BJ (cell line): Measurements from ENCODE around the gene GPRC5A. TPM values are rescaled to one million over a fixed set of nuclear protein-coding genes. Genes with fewer than 3 reads are reported as not detected.

Experiments used
- CTCF ChIA-PET: fragments of 350-600 bp; formaldehyde crosslinking; extraction: SDS; loops from one replicate; lab custom pipeline; 2021; ENCODE audit warnings: antibody characterized with exemption, inconsistent platforms; lab: Yijun Ruan, JAX
- POLR2A ChIA-PET: fragments of 300-600 bp; sonication (Branson Sonifier 250); formaldehyde crosslinking; extraction: SDS; loops from one replicate; lab custom pipeline; 2021; ENCODE audit warnings: antibody characterized with exemption; lab: Charles Lee
- DNase-seq: peaks from one replicate; pipeline ENCODE4 v3.0.0-alpha.2; 2011; ENCODE audit warnings: low read depth
- H3K27me3 ChIP-seq: 2 replicates; pipeline ENCODE4 v1.6.0; 2011; ENCODE audit warnings: low read length; ENCODE audit not compliant: control insufficient read depth, insufficient read depth
- H3K36me3 ChIP-seq: 2 replicates; pipeline ENCODE4 v1.5.1; 2011; ENCODE audit warnings: low read length; ENCODE audit not compliant: control insufficient read depth, insufficient read depth
- H3K4me3 ChIP-seq: 2 replicates; pipeline ENCODE4 v1.5.1; 2011; ENCODE audit warnings: low read depth, mild to moderate bottlenecking, control low read depth, low read length
- polyA plus RNA-seq: library from polyadenylated mRNA; depleted of rRNA; stranded (reverse); fragments of >200 nt; gene quantifications from 2 replicates; pipeline ENCODE4 v1.2.3, GENCODE V29; 2011
- TF ChIP-seq, protein P1 (sequence below): IDR thresholded peaks from 2 replicates; pipeline ENCODE4 v1.5.1; 2011; ENCODE audit warnings: low read depth, mild to moderate bottlenecking, control low read depth, inconsistent platforms, low read length, moderate library complexity; ENCODE audit not compliant: insufficient read depth

The GPRC5A gene
- polyA plus RNA-seq, 1 experiment: 241 TPM

- peaks cover 32% of the 10 kb centered on the region for H3K36me3 ChIP-seq
- POLR2A ChIA-PET: no interaction called here
- no peak for DNase-seq
- CTCF ChIA-PET: interaction anchor here (0.6 to 1.4 kb wide), 4 partner anchors 8 to 302 kb away, joined by 3 to 4 read pairs (median 3); no protein-coding TSS in a partner anchor
- H3K27me3 ChIP-seq: no peaks in the 10 kb centered on the region
- TF ChIP-seq, protein P1, sequence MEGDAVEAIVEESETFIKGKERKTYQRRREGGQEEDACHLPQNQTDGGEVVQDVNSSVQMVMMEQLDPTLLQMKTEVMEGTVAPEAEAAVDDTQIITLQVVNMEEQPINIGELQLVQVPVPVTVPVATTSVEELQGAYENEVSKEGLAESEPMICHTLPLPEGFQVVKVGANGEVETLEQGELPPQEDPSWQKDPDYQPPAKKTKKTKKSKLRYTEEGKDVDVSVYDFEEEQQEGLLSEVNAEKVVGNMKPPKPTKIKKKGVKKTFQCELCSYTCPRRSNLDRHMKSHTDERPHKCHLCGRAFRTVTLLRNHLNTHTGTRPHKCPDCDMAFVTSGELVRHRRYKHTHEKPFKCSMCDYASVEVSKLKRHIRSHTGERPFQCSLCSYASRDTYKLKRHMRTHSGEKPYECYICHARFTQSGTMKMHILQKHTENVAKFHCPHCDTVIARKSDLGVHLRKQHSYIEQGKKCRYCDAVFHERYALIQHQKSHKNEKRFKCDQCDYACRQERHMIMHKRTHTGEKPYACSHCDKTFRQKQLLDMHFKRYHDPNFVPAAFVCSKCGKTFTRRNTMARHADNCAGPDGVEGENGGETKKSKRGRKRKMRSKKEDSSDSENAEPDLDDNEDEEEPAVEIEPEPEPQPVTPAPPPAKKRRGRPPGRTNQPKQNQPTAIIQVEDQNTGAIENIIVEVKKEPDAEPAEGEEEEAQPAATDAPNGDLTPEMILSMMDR: no peak
- no peak overlapping the region for H3K4me3 ChIP-seq
Observed at GRCh38 chr12:12909228-12909994, 18.0 kb downstream of the GPRC5A start.

- ChIA-PET CTCF (interaction anchor here (1.4 kb wide), 2 partner anchors 9 to 121 kb away, joined by 3 to 4 read pairs; no protein-coding TSS in a partner anchor), POLR2A (no interaction called here)
- H3K36me3 ChIP-seq: peaks cover 32% of the 10 kb centered on the region
- H3K27me3 ChIP-seq: no peaks in the 10 kb centered on the region
- no peak overlapping the region for H3K4me3 ChIP-seq
- no peak for DNase-seq
- TF ChIP-seq, protein P1: no peak
Observed at GRCh38 chr12:12909995-12910420, 18.6 kb downstream of the GPRC5A start.

DNA sequence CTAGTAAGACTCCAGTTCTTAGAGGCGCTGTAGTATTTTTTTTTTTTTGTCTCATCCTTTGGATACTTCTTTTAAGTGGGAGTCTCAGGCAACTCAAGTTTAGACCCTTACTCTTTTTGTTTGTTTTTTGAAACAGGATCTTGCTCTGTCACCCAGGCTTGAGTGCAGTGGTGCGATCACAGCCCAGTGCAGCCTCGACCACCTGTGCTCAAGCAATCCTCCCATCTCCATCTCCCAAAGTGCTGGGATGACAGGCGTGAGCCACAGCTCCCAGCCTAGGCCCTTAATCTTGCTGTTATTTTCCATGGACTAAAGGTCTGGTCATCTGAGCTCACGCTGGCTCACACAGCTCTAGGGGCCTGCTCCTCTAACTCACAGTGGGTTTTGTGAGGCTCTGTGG, 21.3 kb downstream of the GPRC5A start:
- Histone ChIP-seq H3K36me3 (peaks cover 34% of the 10 kb centered on the region), H3K27me3 (no peaks in the 10 kb centered on the region), H3K4me3 (no peak overlapping the region)
- TF ChIP-seq, protein P1: no peak
- DNase-seq: no peak
- ChIA-PET CTCF (interaction anchor here (0.6 to 7.3 kb wide), 5 partner anchors 27 to 178 kb away, joined by 4 to 96 read pairs (median 5); no protein-coding TSS in a partner anchor), POLR2A (no interaction called here)

DNA sequence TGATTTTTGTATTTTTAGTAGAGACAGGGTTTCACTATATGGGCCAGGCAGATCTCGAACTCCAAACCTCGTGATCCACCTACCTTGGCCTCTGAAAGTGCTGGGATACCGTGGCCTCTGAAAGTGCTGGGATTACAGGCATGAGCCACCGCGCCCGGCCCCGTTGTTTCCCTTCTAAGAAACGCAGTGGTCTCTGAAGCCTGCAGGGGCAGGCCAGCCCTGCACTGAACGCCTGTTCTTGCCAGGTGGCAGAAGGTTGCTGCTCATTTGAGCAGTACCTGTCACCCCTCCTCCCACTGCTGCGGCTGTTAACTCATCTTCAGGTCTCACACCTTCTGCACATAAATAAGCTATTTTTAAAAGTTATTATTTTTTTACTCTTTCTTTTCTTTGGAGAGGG, 24.3 kb downstream of the GPRC5A start:
- ChIA-PET CTCF (interaction anchor here (0.7 to 7.3 kb wide), 23 partner anchors 9 to 300 kb away, joined by 3 to 96 read pairs (median 4); partner anchors contain the start of genes APOLD1 and GPRC5A), POLR2A (no interaction called here)
- Histone ChIP-seq H3K36me3 (peaks cover 24% of the 10 kb centered on the region), H3K4me3 (no peak overlapping the region), H3K27me3 (no peaks in the 10 kb centered on the region)
- DNase-seq: no peak
- TF ChIP-seq, protein P1: no peak

GRCh38 chr12:12916135-12916944, 25.0 kb downstream of the GPRC5A start:
- POLR2A ChIA-PET: interaction anchor here (0.6 kb wide), 2 partner anchors 63 to 279 kb away, joined by 3 read pairs; no protein-coding TSS in a partner anchor
- Histone ChIP-seq H3K27me3 (no peaks in the 10 kb centered on the region), H3K36me3 (peaks cover 24% of the 10 kb centered on the region), H3K4me3 (no peak overlapping the region)
- CTCF ChIA-PET: interaction anchor here (0.6 to 7.3 kb wide), 30 partner anchors 9 to 299 kb away, joined by 3 to 96 read pairs (median 3); partner anchors contain the start of genes APOLD1 and GPRC5A
- no peak for DNase-seq
- TF ChIP-seq, protein P1: peak; percentile 96
